Measurements from ENCODE around the gene MEIOSIN. TPM values are rescaled to one million over a fixed set of nuclear protein-coding genes. Genes with fewer than 3 reads are reported as not detected.

MEIOSIN gene
- total and polyA plus RNA-seq, 9 of the 15 experiments (the other 6 are each of a cell fraction or from before 2014, with no cell fraction given): 0.06 to 2.0 (median 0.76) TPM

DNA sequence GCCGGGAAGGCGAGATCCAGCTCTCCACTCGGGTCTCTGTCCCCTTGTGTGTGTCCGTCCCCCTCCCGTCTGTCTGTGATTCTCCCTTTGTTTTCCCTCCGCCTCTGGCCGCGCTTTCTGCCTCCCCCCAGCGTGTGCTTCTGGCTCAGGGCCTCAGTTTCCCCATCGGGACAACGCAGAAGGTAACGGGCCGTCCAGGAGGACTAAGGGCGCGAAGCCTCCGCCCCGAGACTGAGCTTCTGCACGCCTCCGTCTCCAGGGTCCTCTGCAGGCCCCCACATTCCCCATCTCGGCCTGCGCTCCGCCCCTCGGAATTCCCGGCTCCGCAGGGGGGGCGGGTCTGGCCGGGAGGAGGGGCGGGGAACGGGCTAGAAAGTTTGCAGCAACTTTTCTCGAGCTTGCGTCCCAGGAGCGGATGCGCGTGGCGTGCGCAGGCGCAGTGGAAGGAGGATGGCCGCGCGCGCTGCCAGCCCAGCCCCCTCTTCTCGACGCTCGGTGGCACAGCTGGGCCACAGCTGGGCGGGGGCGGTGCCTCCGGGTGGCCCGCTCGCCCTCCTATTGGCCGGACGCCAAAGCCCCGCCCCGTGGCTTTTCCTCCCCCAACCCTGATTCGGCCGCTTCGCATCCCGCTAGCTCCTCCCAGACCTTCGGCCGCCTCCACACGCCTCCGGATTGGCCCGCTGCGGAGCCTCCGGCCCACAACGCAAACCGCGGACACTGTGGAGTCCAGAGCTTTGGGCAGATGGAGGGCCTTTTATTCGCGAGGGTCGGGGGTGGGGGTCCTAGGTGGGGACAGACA is 35.9 kb downstream of the MEIOSIN start, which contains the start of gene SIX5 (continued):
- TF ChIP-seq HEY1 (CRISPR knock-in tag; IDR thresholded peaks at IDR 0.05; ENCODE audit: borderline replicate concordance) (0 out of 2 replicates have a peak, but pooled peaks have one; percentile 23), KAT8 (IDR thresholded peaks at IDR 0.05; ENCODE audit: low read depth) (no peak), MECOM (CRISPR knock-in tag; IDR thresholded peaks at IDR 0.05) (no peak), KLF16 (IDR thresholded peaks at IDR 0.05) (peak; percentile 63; the same call in 1 of the 2 replicates), XRCC5 (IDR thresholded peaks at IDR 0.05; ENCODE audit: low read depth, low read length) (0 out of 2 replicates have a peak, but pooled peaks have one; percentile 26), RB1 (IDR thresholded peaks at IDR 0.05; ENCODE audit: low read depth) (0 out of 2 replicates have a peak, but pooled peaks have one; percentile 56), NFATC3 (IDR thresholded peaks at IDR 0.05) (no peak), STAG1 (CRISPR knock-in tag; IDR thresholded peaks at IDR 0.05; ENCODE audit: borderline replicate concordance) (no peak), SMAD3 (CRISPR knock-in tag; conservative IDR thresholded peaks at IDR 0.05) (no peak), TAF1 (IDR thresholded peaks at IDR 0.05; ENCODE audit: control insufficient read depth, extremely low read depth, insufficient read depth, low read length, severe bottlenecking) (no peak), KDM5B (IDR thresholded peaks at IDR 0.05; ENCODE audit: insufficient replicate concordance, low read depth, low read length) (peak; percentile 68), STAT5A (IDR thresholded peaks at IDR 0.05; ENCODE audit: borderline replicate concordance, low read length) (no peak), WHSC1 (IDR thresholded peaks at IDR 0.05; ENCODE audit: low read length) (no peak), MBD2 (IDR thresholded peaks at IDR 0.05; ENCODE audit: borderline replicate concordance, low read depth) (peak; percentile 75; the same call in 1 of the 2 replicates), MAFK (IDR thresholded peaks at IDR 0.05; ENCODE audit: low read length) (no peak; the same call in 1 of the 2 replicates), TCF3 (CRISPR knock-in tag; IDR thresholded peaks at IDR 0.05) (peak; percentile 59), DNMT1 (IDR thresholded peaks at IDR 0.05) (no peak), FOXP1 (CRISPR knock-in tag; IDR thresholded peaks at IDR 0.05) (no peak), ZNF232 (CRISPR knock-in tag; IDR thresholded peaks at IDR 0.05) (no peak)
- TF ChIP-seq, protein P1, sequence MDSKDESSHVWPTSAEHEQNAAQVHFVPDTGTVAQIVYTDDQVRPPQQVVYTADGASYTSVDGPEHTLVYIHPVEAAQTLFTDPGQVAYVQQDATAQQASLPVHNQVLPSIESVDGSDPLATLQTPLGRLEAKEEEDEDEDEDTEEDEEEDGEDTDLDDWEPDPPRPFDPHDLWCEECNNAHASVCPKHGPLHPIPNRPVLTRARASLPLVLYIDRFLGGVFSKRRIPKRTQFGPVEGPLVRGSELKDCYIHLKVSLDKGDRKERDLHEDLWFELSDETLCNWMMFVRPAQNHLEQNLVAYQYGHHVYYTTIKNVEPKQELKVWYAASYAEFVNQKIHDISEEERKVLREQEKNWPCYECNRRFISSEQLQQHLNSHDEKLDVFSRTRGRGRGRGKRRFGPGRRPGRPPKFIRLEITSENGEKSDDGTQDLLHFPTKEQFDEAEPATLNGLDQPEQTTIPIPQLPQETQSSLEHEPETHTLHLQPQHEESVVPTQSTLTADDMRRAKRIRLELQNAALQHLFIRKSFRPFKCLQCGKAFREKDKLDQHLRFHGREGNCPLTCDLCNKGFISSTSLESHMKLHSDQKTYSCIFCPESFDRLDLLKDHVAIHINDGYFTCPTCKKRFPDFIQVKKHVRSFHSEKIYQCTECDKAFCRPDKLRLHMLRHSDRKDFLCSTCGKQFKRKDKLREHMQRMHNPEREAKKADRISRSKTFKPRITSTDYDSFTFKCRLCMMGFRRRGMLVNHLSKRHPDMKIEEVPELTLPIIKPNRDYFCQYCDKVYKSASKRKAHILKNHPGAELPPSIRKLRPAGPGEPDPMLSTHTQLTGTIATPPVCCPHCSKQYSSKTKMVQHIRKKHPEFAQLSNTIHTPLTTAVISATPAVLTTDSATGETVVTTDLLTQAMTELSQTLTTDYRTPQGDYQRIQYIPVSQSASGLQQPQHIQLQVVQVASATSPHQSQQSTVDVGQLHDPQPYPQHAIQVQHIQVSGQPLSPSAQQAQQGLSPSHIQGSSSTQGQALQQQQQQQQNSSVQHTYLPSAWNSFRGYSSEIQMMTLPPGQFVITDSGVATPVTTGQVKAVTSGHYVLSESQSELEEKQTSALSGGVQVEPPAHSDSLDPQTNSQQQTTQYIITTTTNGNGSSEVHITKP (IDR thresholded peaks at IDR 0.05; ENCODE audit: partially characterized antibody): peak; percentile 35
- TF ChIP-seq, protein P2, sequence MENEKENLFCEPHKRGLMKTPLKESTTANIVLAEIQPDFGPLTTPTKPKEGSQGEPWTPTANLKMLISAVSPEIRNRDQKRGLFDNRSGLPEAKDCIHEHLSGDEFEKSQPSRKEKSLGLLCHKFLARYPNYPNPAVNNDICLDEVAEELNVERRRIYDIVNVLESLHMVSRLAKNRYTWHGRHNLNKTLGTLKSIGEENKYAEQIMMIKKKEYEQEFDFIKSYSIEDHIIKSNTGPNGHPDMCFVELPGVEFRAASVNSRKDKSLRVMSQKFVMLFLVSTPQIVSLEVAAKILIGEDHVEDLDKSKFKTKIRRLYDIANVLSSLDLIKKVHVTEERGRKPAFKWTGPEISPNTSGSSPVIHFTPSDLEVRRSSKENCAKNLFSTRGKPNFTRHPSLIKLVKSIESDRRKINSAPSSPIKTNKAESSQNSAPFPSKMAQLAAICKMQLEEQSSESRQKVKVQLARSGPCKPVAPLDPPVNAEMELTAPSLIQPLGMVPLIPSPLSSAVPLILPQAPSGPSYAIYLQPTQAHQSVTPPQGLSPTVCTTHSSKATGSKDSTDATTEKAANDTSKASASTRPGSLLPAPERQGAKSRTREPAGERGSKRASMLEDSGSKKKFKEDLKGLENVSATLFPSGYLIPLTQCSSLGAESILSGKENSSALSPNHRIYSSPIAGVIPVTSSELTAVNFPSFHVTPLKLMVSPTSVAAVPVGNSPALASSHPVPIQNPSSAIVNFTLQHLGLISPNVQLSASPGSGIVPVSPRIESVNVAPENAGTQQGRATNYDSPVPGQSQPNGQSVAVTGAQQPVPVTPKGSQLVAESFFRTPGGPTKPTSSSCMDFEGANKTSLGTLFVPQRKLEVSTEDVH (IDR thresholded peaks at IDR 0.05; ENCODE audit: low read depth, partially characterized antibody): no peak
- TF ChIP-seq, protein P3, sequence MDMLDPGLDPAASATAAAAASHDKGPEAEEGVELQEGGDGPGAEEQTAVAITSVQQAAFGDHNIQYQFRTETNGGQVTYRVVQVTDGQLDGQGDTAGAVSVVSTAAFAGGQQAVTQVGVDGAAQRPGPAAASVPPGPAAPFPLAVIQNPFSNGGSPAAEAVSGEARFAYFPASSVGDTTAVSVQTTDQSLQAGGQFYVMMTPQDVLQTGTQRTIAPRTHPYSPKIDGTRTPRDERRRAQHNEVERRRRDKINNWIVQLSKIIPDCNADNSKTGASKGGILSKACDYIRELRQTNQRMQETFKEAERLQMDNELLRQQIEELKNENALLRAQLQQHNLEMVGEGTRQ (CRISPR knock-in tag; IDR thresholded peaks at IDR 0.05): no peak
